Mucosa of descending colon (tissue), 3 donors: ENCODE measurements around the gene C22orf31. TPM values are rescaled to one million over a fixed set of nuclear protein-coding genes. Genes with fewer than 3 reads are reported as not detected.

ENCODE experiments used
- ATAC-seq: fragments of 200-7000 bp; cut with Tn5 transposase; one replicate; pipeline ENCODE4 v1.9.1; 2020; ENCODE audit warnings: mild to moderate bottlenecking, moderate library complexity
- DNase-seq, 3 donors: peaks; one replicate each; pipeline ENCODE4 v3.0.0-alpha.2; 2020
- H3K36me3 ChIP-seq: fragments of 200-600 bp; one replicate; pipeline ENCODE4 v1.8.0; 2021; ENCODE audit warnings: low read depth, mild to moderate bottlenecking
- H3K4me1 ChIP-seq: fragments of 200-600 bp; one replicate; pipeline ENCODE4 v1.8.0; 2021; ENCODE audit warnings: low read depth, mild to moderate bottlenecking
- H3K4me3 ChIP-seq: fragments of 200-600 bp; one replicate; pipeline ENCODE4 v1.8.0; 2021; ENCODE audit warnings: mild to moderate bottlenecking
- H3K9me3 ChIP-seq: fragments of 200-600 bp; one replicate; pipeline ENCODE4 v1.8.0; 2021; ENCODE audit warnings: mild to moderate bottlenecking
- intact Hi-C, 2 donors: fragments of 100-400 bp; cut with DNase I in 1 of 2; cut with micrococcal nuclease in 1 of 2; formaldehyde crosslinking; loops; one replicate each; pipeline versions ENCODE4 v1.11.0 to v1.11.1; 2022; cut with DNase I, micrococcal nuclease
- total RNA-seq, 3 donors: library from RNA; stranded (reverse); fragmentation: NEBNext Ultra II Directional in 2 of 3; extraction: Animal tissue kit (Norgen Biotek cat#: 25700) in 2 of 3; gene quantifications; one replicate each; pipeline versions ENCODE4 v1.2.1 to v1.2.4, GENCODE V29; 2021 to 2023
- TF ChIP-seq, protein P1 (sequence below): fragments of 200-600 bp; IDR thresholded peaks from one replicate; pipeline ENCODE4 v1.8.0; 2022; ENCODE audit warnings: antibody characterized with exemption, mild to moderate bottlenecking
- donor health status: DM: no; HTN: no; CAD: no; lungs with moderate emphysema.
- donor health status: DM: no; HTN: no; CAD: no.
- donor health status: DM: no; HTN: yes; CAD: no.

The C22orf31 gene
- total RNA-seq, 3 donors from 2014 or later: 0.41 TPM; not detected in 2

DNA sequence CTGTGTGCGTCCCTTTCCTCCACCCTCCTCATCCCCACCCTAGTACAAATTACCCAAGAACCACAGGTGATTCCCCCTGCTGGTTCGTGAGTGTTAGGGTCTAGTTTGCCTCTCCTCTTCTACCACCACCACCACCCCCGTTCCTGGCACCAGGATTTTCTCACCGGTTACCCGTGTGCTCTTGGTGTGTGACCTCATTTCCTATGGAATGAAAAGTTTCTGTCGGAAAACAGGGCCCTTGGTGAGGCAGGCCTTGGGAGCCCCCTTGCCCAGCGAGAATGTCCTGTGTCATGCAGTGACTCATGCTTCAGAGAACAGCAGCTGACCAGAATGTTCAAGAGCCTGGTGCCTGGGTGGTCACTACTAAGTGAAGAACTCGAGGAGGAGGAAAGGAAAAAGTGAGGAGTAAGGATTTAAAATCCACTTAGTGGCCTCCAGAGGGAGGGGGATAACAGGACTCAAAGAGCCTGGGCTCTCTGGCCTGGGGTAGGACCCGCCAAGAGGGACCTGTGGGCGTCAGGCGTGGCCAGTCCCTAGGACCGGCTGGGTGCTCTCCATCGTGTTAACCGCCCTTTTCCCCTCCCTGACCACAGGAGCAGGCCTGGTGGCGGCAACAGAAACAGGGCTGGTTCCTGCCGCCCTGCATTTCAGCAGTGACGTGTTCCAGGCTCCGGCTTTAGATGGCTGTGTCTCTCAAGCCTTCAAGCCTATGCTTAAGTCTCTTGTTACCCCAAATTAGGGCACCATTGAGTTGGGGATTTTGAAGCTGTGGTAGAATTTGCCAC, 30.2 kb downstream of the C22orf31 start:
- H3K4me3 ChIP-seq: no peak overlapping the region
- peaks cover 25% of the 10 kb centered on the region for H3K4me1 ChIP-seq
- TF ChIP-seq, protein P1, sequence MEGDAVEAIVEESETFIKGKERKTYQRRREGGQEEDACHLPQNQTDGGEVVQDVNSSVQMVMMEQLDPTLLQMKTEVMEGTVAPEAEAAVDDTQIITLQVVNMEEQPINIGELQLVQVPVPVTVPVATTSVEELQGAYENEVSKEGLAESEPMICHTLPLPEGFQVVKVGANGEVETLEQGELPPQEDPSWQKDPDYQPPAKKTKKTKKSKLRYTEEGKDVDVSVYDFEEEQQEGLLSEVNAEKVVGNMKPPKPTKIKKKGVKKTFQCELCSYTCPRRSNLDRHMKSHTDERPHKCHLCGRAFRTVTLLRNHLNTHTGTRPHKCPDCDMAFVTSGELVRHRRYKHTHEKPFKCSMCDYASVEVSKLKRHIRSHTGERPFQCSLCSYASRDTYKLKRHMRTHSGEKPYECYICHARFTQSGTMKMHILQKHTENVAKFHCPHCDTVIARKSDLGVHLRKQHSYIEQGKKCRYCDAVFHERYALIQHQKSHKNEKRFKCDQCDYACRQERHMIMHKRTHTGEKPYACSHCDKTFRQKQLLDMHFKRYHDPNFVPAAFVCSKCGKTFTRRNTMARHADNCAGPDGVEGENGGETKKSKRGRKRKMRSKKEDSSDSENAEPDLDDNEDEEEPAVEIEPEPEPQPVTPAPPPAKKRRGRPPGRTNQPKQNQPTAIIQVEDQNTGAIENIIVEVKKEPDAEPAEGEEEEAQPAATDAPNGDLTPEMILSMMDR: no peak
- peak; percentile 59 for ATAC-seq
- intact Hi-C loops: no loop called here
- H3K36me3 ChIP-seq: no peaks in the 10 kb centered on the region
- no peaks in the 10 kb centered on the region for H3K9me3 ChIP-seq
- peak in 2 of 3 donors; percentile 51 to 66 for DNase-seq

DNA sequence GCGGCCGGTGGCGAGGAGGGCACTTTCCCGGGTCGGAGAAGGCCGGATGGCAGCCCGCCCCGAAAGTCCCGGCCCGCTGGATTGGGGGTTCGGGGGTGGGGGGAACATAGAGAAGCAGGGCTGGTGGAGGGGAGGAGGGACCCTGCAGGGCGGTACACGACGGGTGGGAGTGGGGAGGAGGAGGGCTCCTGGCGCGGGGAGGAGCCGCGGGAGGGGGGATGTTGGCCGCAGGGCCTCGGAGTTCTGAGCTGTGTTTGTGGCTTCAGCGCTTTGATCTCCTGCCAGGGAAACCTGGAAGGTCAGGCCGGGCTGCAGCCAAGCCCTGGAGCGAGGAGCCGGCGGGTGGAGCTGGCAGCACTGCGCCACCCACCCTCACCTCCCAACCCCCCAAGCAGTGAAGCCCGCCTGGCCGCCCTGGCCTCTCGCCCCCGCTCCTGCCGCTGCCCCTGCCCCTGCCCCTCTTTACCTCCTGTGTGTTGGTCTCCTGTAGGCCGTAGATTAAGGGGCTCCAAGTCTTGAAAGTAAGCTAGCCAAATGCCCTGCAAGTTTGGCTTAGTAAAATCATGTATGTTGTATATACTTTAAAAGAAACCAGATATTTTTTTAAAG, 30.9 kb downstream of the C22orf31 start:
- intact Hi-C loops: no loop called here
- H3K4me1 ChIP-seq: peaks cover 25% of the 10 kb centered on the region
- DNase-seq (peak; percentile 82 to 89 (median 85)), ATAC-seq (peak; percentile 88)
- H3K36me3 ChIP-seq: no peaks in the 10 kb centered on the region
- TF ChIP-seq, protein P1: no peak
- no peaks in the 10 kb centered on the region for H3K9me3 ChIP-seq
- no peak overlapping the region for H3K4me3 ChIP-seq

GRCh38 chr22:29030016-29030617, 31.5 kb downstream of the C22orf31 start:
- TF ChIP-seq, protein P1: no peak
- intact Hi-C loops: no loop called here
- ATAC-seq: peak; percentile 35
- Histone ChIP-seq H3K36me3 (no peaks in the 10 kb centered on the region), H3K9me3 (no peaks in the 10 kb centered on the region), H3K4me1 (peaks cover 25% of the 10 kb centered on the region), H3K4me3 (no peak overlapping the region)
- DNase-seq: peak in 1 of 3 donors; percentile 67

DNA sequence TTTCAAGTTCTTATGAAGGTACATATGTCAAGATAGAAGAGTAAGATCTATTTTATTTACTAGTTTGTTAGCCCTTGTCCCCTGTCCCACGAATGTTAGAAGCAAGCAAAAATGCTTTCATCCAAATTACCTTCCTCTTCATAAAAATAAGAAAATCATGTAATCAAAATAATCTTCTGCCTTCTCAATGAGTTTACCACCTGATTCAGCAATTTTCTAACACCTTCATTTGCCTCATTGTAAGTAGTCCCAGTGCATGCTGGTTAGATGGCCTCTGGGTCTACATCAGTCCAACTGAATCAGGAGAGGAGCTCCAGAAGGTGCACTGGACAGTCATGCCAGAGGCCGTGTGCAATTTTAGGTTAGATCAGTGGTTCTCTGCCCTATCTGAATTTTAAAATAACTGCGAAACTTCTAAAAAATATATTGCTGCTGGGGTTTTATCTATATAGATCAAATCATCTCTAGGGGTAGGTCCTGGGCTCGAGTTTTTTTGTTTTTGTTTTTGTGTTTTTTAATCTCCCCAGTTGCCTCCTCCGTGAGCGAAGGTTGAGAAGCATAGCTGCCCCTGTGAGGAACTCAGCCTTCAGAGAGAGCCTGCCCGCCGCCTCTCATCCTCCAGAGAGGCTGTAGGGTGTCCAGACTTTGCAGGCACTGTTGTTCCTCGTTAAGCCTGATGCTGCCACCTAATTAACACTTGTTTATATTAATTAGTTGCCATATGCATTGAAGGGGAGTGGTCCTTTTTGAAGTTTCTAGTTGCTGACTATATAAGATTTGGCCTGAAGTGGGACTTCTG, 32.2 kb downstream of the C22orf31 start:
- TF ChIP-seq, protein P1: no peak
- H3K9me3 ChIP-seq: no peaks in the 10 kb centered on the region
- H3K4me1 ChIP-seq: peaks cover 25% of the 10 kb centered on the region
- DNase-seq (no peak), ATAC-seq (no peak)
- no peaks in the 10 kb centered on the region for H3K36me3 ChIP-seq
- H3K4me3 ChIP-seq: no peak overlapping the region
- intact Hi-C loops: no loop called here

GRCh38 chr22:29028468-29028867, 33.2 kb downstream of the C22orf31 start:
- peaks cover 30% of the 10 kb centered on the region for H3K4me1 ChIP-seq
- intact Hi-C loops: no loop called here

More at GRCh38 chr22:29028468-29028867, 33.2 kb downstream of the C22orf31 start:
- ATAC-seq (no peak), DNase-seq (no peak)
- Histone ChIP-seq H3K4me3 (no peak overlapping the region), H3K9me3 (no peaks in the 10 kb centered on the region), H3K36me3 (no peaks in the 10 kb centered on the region)
- TF ChIP-seq, protein P1: no peak
